Left kidney (tissue), 2 donors: ENCODE data around the gene ACTR8. TPM values are rescaled to one million over a fixed set of nuclear protein-coding genes. Genes with fewer than 3 reads are reported as not detected.

Experiments
- DNase-seq: peaks from one replicate; pipeline ENCODE4 v3.0.0-alpha.2; 2013
- polyA plus RNA-seq: library from polyadenylated mRNA; unstranded; fragments of 120-200 nt; gene quantifications from one replicate; pipeline ENCODE4 v1.2.1, GENCODE V29; 2013; ENCODE audit not compliant: insufficient read length

Gene ACTR8
- polyA plus RNA-seq, 1 donor, result 51.6 TPM

DNA sequence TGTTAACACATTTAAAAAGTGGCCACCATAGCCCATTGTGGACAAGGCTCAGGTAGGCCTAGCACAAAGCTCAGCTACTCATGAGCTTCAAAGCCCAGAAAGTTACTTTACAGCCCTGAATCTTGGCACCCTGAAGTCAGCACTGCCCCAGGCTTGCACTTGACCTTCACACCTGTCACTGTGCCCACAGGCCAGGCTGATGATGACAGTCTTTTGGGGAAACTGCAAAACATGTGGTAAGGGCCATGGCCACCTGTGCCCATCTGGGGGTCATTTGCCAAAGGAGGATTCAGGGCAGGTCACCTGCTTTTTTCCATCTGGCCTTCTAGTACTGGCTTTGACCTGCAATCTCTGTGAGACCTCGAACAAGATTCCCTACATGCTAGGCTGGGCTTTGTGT, 46.7 kb downstream of the ACTR8 start:
- no peak for DNase-seq

DNA sequence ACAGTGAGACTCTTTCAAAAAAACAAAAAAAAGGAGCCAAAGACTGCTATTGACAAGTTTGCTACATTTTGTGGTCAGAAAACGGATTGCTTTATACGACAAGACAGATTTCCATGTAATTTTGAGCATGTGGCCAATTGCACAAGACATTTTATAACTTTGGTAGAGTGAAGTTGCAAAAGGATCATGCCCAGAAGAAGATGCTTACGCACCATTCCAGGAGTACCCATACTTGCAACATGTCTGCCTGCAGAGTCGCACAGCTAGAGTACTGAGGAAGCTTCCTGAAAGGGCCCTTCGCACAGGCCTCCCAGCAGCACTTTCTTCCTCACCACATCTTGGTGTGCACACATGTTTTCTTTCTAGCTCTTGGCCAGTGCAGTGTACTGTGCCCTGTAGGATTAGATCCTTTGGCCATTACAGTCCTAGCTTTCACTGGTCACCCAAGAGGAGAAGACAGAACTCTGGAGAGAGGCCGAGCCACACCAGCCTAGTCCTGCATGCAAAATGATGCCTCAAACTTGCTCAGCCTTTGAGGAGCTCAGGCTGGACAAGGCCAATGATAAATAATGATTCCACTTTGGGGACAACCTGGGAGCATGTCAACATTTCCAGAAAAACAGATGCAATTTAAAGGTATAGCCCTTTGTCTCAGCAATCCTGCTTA, 47.4 kb downstream of the ACTR8 start:
- no peak for DNase-seq

DNA sequence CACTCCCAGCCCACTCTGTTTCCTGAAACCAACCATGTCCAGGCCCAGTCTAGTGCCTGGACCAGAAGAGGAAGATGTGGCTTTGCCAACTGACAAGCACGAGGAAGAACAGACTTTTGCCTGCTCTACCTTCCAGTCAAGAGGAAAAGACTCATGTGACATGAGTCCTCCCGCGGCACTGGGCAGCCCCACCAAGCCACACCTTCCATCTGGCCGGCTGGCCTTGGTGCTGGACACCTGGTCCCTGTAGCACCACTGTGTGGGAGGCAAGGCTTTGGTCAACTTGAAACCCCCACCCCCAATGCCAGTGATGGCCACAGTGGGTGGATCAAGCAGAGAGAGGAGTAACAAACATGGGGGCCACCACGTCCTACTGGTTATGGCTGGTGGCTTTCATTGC, 48.3 kb downstream of the ACTR8 start:
- DNase-seq, result no peak

DNA sequence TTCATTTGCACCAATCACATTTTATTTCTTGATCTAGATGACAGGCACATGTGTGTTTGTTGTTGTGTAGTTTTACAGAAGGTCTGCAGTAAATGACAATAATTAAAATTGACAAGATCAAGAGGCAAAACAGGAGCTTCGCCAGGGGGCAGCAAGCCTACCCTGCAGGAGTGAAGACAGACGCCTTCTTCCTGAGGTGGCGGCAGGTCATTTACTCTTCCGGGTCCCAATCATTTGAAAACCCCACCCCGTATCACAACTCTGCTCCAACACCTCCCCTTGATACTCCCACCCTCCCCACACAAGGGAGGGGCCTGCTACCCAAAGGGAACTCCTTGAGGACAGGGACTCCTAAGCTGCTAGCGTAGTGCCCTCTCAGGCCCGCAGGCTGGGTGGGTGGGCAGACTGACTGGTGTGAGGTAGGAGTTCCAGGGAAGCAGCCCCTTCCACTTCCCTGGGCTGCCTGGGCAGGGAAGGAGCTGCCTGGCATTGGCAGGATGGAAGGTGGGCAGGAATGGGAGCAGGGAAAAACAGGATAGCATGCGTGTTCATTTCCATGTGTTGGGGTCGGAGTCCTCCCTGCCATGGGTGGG, 48.8 kb downstream of the ACTR8 start:
- DNase-seq, result no peak

DNA sequence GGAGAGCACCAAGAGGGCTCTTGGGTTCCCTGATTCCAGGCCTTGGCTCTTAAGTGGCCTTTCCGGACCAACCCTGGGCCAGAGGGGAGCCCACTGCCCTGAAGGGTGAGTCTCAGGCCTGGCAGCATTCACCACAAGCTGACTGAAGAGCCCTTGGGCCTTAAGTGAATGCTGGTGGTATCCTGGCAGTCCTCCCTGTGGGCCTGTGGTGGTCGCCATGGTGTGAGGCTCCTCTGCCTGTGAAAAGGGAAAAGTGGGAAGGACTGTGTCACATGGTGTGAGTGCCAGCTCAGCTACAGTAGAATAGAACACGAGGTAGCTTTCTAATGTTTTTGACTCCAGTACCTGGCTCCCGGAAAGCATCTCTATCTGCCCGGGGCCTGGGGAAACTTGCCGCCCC, 51.0 kb downstream of the ACTR8 start:
- no peak for DNase-seq

DNA sequence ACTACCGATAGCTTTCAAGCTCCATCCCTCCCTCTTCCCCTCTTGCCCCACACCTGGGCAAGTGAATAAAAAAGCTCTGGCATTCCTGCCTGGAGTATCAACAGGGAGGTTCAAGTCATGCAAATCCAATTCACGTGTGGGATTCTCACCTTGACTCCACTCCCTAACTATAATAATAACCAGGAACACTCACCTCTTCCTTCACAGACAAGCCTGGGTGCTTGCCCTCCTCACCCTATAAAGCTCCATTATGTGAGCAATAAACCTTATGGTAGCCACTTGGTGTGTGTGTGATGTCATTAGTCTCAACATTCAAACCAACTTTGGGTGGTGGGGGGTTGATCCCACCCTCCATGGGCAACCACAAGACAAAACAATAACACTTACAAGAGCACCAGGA, 52.3 kb downstream of the ACTR8 start:
- DNase-seq, result no peak

DNA sequence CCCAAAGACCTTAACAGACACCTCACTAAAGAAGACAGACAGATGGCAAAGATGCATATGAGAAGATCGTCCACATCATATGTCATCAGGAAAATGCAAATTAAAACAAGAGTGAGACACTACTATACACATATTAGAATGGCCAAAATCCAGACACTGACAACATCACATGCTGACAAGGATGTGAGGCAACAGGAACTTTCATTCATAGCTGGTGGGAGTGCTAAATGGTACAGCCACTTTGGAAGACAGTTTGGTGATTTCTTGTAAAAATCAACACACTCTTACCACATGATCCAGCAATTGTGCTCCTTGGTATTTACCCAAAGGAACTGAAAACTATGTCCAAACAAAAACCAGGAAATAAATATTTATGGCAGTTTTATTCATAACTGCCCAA, 53.4 kb downstream of the ACTR8 start:
- DNase-seq, result no peak

DNA sequence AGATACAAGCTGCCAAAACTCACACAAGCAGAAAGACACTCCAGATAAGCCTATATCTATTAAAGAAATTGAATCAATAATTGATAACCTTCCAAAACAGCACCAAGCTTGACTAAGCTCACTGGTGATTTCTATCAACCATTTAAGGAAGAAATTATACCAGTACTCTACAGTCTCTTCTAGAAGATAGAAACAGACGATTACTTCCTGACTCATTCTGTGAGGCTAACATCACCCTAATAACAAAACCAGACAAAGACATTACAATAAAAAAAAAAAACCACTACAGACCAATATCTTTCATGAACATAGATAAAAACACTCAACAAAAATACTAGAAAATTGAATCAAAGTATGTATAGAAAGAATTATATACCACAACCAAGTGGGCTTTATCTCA, 55.9 kb downstream of the ACTR8 start:
- DNase-seq, result no peak

DNA sequence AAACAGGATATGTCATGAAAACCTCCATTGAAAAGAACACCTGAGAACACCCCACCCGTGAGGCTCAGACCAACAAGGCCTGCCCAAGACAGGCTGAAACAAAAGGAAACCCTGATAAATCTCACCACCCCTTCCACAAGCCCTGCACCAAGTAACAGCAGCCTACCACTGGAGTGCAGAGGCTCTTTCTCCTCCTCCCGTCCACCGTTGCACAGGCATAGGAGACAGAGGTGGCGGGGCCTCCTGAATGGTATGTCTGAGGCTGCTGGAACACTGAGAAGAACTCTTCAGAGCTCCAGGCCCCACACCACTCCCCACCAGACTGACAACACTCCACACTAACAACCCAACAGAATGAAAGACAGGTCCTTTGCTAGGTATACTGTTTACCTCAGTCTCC, 57.2 kb downstream of the ACTR8 start:
- DNase-seq, result no peak

DNA sequence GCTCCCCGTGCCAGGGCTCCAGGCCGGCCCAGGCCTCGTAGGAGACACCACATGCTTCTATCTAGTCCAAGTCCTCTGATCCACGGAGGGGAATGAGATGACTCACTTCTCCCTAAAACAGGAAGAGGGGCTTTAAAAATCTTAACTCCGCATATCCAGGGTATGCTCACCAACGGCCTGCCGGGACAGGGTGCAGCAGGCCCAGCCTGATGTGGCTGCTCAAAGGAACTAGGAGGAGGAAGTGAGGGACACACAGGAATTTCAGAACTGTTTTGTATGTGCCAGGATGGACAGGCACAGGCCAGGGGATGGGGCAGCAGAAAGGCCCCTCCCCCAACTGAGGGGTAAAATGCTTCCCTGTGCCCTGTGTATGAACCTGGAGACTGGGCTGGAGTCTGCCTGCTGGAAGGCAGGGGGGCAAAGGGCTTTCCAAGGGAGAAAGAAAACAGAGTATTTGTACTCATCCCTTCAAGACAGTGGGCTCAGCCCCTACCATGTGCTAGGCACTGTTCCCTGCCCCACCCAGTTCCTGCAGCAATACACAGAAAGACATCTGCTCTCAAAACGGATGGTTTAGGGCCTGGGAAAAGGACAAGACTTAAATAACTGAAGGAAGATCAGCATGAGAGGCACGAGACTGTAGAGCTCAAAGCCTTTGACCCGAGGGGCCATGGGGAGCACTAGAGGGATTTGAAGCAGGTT, 57.8 kb downstream of the ACTR8 start:
- DNase-seq, result no peak

DNA sequence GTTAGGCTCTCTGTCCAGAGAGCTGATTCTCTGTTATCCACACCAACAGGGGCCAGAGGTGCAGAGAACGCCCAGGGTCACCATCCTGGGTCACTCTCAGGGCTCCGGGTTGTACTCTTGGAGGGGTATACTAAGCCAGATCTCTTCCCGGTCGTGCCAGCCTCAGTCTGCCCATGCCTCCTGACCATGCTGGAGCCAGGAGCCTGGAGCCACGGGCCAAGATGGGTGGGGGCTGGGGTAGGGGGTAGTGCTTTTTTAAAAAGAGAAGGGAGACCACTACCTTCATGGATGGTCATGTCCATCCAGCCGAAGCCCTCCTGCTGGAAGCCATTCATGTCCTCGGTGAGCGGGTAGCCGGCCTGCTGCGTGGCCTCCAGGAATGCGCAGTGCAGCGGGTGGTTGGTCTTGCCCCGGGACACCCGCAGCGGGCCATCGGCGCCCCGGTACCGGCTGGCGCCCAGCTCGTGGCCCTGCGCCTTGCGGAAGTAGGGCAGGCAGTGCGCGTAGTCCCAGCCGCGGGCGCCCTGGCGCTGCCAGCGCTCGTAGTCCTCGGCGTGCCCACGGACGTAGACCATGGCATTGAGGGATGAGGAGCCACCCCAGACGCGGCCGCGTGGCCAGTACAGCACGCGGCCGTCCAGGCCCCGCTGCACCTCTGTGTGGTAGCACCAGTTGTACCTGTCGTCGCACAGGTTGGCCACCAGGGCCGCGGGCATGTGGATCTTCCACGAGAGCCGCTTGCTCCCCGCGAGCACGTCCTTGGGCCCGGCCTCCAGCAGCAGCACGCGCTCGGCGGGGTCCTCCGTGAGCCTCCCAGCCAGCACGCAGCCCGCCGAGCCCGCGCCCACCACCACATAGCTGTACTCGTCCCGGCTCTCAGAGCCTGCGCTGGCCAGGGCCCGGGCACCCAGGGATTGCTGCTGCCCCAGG, 58.7 kb downstream of the ACTR8 start:
- DNase-seq, result no peak

DNA sequence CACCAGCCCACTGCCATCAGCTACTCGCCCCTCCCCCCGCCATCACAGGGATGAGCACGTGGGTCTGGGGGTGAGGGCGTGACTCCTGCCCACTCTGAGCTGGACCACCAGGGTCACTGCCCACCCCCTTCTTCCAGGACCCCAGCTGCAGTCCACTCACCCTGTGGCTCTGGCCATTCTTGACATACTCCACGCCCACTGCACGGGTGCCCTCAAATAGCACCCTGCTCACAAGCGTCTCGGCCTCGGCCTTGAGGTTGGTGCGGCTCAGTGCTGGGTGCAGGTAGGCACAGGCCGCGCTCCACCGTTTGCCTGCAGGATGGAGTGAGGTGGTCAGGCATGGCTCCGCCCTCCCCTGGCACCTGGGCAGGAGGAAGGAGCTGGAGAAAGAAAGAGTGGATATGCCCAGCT, 59.6 kb downstream of the ACTR8 start:
- no peak for DNase-seq

DNA sequence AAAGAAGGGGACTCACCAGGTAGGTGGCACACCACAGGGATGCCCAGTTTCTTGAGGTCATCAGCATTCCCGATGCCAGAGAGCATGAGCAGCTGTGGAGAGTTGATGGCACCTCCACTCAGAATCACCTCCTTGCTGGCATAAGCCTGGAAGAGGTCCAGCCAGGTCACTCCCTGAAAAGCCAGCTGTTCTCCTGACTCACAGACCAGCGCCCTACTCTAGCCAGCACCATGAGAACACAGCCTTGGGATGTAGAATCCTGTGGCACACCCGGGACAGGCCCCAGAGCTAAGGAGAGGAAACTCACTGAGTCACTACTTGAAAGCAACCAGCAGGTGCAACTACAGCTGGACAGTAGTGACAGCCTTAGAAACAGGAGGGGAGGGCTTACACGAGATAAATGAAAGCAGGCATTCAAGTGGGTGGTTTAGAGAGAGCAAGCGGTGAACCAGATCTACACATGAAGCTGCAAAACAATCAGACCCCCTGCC, 60.3 kb downstream of the ACTR8 start:
- DNase-seq, result no peak

DNA sequence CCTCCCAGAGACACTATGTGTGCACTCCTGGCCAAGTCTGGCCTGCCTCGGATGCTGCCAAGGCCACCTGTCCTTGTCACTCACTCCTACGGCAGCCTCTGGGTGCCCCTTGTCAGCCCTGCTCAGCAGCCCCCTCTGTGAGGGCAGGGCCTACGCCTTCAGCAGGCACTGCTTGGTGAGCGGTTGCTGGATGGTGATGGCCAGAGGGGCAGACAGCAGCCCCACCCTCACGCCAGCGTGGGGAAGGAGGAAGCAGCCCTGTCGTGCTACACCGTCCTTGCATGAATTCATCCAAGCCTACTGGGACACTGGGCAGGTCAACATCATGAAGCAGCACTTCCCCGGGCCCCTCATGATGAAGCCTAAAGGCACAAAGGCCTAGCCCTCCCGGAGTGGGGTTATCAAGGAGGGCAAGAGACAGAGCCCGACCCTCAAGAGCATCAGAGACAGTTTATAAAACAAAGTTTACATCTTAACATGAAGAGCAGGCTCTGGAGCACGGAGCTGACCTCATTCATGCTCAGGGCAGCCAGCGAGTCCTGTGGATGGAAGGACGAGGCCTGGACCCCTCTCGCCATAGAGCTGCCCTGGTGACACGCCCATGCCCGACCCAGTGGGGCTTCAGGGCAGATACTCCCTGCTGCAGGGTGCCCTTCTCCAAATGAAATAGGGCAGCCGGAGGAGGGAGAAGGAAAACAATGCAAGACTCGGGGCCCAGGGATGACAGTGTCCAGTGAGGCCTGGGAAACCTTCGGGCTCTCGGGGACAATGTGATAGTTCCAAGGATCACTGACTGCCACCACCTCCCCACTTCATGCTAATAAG, 61.0 kb downstream of the ACTR8 start:
- no peak for DNase-seq

DNA sequence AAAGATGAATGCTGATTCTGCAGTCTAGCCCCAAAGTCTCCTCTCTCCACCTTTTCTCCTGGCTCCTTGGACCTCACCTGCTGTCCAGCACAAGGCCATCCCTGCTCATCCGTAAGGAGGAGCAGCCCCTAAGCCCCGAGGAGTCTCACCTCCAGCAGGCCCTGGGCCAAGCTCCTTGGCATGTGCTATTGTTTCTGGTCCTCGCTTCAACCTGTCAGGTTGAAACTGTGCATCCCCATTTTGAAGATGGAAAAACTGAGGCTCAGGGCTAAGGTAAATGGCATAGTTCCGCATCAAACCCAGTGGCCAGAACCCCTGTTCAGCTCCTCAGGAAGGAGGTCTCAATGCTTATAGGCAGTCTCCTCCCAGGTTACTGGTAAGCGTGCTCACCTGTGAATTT, 61.9 kb downstream of the ACTR8 start:
- DNase-seq, result no peak

DNA sequence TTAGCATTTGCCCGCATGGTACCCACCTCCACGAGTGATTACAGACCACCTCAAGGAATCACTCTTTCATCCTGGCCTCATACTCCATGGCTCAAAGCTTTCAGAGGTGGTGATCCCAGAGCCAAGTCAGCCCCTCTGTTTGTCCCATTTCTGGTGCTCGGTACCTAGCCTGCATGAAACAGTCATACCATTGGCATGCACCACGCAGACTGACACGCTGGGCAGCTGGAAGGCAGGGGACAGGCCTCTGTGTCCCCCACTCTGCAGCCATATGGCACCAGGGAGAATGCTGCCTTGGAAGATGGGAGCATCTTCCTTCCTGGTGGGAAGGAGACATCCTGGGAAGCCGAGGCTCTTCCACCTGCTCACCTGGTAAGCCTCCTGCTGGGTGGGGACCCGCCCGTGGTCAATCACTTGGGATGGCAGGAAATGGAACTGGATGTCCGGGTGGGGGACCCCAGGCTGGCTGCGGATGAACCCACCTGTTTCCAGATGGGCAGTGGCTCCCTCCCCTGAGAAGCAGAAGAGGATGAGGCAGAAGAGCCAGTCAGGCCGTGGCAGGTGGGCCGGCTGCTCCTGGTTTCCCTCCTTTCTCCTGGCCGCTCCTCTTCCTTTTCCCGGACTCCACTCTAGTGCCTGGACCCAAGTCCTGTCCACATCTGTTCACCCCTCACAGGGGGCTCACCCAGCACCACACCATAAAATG, 62.6 kb downstream of the ACTR8 start:
- no peak for DNase-seq

DNA sequence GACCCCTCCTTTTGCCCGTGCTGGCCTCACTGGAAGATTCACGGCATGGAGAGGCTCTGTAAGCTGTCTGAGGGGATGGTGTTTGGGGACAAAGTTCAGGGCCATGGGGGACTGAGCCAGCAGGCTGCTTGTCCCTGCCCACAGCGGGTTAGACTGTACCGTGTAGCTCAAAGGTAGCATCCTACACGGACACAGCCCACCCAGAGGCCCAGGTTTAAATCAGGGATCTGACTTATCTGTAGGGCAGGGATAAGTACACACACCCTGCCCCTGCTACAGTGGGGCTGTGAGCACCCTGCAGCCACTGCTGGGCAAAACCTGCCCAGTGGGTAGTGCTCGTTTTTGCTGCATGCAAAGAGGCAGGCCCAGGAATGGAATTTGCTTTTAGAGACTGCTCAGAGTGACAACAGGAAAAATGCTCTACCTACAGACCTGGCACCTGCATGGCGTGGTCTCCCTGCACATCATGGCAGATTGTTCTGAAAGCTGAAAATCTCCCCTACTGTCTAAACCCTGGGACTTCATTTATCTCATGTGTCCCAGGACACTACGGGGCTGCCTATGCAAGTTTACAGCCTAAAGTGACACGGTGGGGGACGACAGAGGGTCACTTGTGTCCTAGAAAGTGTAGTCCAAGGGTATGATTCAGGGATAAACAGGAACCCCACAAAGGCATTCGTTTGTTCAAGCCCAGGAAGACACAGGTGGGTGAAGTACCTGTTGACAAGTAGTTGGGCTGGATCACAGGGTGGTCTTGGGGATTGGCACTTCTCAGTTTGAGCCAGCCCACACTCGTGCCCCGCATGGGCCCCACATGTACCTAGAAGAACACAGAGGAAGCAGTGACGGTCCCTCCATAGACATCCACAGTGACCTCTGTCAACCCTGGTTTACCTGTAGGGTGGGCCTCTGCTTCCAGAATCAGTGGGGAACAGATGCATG, 63.5 kb downstream of the ACTR8 start:
- DNase-seq, result no peak

DNA sequence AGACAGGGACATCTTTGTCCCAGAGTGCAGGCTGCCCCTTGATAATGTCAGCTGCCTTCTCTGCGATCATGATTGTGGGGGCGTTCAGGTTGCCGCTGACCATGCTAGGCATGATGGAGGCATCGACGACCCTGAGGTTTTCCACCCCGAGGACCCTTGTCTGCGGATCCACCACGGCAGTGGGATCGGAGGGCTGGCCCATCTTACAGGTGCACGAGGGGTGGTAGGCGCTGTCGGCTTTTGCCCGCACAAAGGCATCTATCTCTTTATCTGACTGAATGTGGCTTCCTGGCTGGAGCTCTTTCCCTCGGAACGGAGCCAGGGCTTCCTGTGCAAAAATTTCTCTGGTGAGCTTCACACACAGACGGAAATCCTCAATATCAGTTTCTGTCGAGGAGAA, 64.1 kb downstream of the ACTR8 start:
- no peak for DNase-seq

DNA sequence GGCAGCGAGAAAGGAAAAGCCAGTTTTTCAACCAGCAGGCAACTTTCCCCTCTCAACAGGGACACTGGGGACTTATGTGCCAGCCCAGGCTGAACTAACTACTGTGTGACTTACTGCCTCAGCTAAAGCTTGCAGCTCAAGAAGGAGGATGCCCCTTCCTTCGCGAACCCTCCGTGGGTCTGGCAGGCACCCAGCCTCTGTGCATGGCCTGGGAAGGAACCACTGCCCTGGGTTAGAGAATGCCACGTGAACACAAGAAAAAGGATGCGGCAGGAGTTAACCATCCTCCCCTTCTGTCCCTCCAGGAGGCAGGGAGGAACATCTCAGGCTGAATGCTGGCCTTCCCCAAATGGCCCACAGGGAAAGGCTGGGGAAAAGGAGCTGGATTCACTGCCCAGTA, 64.7 kb downstream of the ACTR8 start:
- no peak for DNase-seq
